Measurements from ENCODE around the gene FYCO1. TPM values are rescaled to one million over a fixed set of nuclear protein-coding genes. Genes with fewer than 3 reads are reported as not detected.

FYCO1 gene
- total RNA-seq, 1 donor from 2014 or later: 16.2 TPM

- DNase-seq (ENCODE audit: low spot score) (no peak), ATAC-seq (no peak)
Measured at GRCh38 chr3:45966950-45967640, 28.5 kb downstream of the FYCO1 start.

- no peak for DNase-seq (ENCODE audit: low spot score)
- ATAC-seq: no peak
Measured at GRCh38 chr3:45966371-45966791, 29.2 kb downstream of the FYCO1 start.

- no peak for ATAC-seq
- DNase-seq (ENCODE audit: low spot score): no peak
Measured at GRCh38 chr3:45965653-45966052, 30.0 kb downstream of the FYCO1 start.

GRCh38 chr3:45965253-45965652 is 30.4 kb downstream of the FYCO1 start:
- DNase-seq (ENCODE audit: low spot score): no peak
- ATAC-seq: no peak

GRCh38 chr3:45964139-45964538 is 31.5 kb downstream of the FYCO1 start:
- DNase-seq (ENCODE audit: low spot score) (no peak), ATAC-seq (no peak)

- ATAC-seq: no peak
Measured at GRCh38 chr3:45962033-45962432, 33.6 kb downstream of the FYCO1 start.

GRCh38 chr3:45960289-45960688 is 35.3 kb downstream of the FYCO1 start:
- ATAC-seq: no peak
- DNase-seq (ENCODE audit: low spot score): no peak

More at GRCh38 chr3:45962033-45962432, 33.6 kb downstream of the FYCO1 start:
- DNase-seq (ENCODE audit: low spot score): no peak

- DNase-seq (ENCODE audit: low spot score) (no peak), ATAC-seq (no peak)
Measured at GRCh38 chr3:45959201-45959600, 36.4 kb downstream of the FYCO1 start.

- ATAC-seq: peak; percentile 27
- no peak for DNase-seq (ENCODE audit: low spot score)
Measured at GRCh38 chr3:45958321-45958791, 37.3 kb downstream of the FYCO1 start.

GRCh38 chr3:45957586-45957985 is 38.0 kb downstream of the FYCO1 start:
- ATAC-seq (no peak), DNase-seq (ENCODE audit: low spot score) (no peak)

GRCh38 chr3:45955706-45956105 is 39.9 kb downstream of the FYCO1 start:
- ATAC-seq (no peak), DNase-seq (ENCODE audit: low spot score) (no peak)

GRCh38 chr3:45955017-45955647 is 40.5 kb downstream of the FYCO1 start:
- ATAC-seq (no peak), DNase-seq (ENCODE audit: low spot score) (no peak)

GRCh38 chr3:45954306-45954705 is 41.3 kb downstream of the FYCO1 start:
- DNase-seq (ENCODE audit: low spot score): no peak
- ATAC-seq: no peak

- peak; percentile 89 for ATAC-seq
- DNase-seq (ENCODE audit: low spot score): no peak
Measured at GRCh38 chr3:45953536-45953935, 42.1 kb downstream of the FYCO1 start.

GRCh38 chr3:45952456-45952855 is 43.2 kb downstream of the FYCO1 start:
- no peak for ATAC-seq

GRCh38 chr3:45951946-45952345 is 43.7 kb downstream of the FYCO1 start:
- DNase-seq (ENCODE audit: low spot score): no peak
- ATAC-seq: no peak

More at GRCh38 chr3:45952456-45952855, 43.2 kb downstream of the FYCO1 start:
- no peak for DNase-seq (ENCODE audit: low spot score)

GRCh38 chr3:45950686-45951600 is 44.7 kb downstream of the FYCO1 start:
- ATAC-seq: no peak
- no peak for DNase-seq (ENCODE audit: low spot score)

- DNase-seq (ENCODE audit: low spot score) (no peak), ATAC-seq (no peak)
Measured at GRCh38 chr3:45950131-45950530, 45.5 kb downstream of the FYCO1 start.

GRCh38 chr3:45949432-45949831 is 46.2 kb downstream of the FYCO1 start:
- ATAC-seq (no peak), DNase-seq (ENCODE audit: low spot score) (no peak)

- ATAC-seq (no peak), DNase-seq (ENCODE audit: low spot score) (no peak)
Measured at GRCh38 chr3:45948881-45949280, 46.7 kb downstream of the FYCO1 start.

GRCh38 chr3:45948311-45948781 is 47.3 kb downstream of the FYCO1 start:
- ATAC-seq (no peak), DNase-seq (ENCODE audit: low spot score) (no peak)
